GM23338 (cell line): Measurements from ENCODE around the gene LEKR1. TPM values are rescaled to one million over a fixed set of nuclear protein-coding genes. Genes with fewer than 3 reads are reported as not detected.
"Not testable (repeated sequence)": the region's sequence is repeated elsewhere in the genome, so short reads cannot be mapped to it uniquely, and the experiment has no call there.

Source experiments
- ATAC-seq: fragments of 200-7000 bp; cut with Tn5 transposase; 3 replicates; pipeline ENCODE4 v1.9.1; 2020
- DNase-seq: peaks from one replicate; pipeline ENCODE4 v3.0.0-alpha.2; 2015; ENCODE audit warnings: low spot score
- H2AFZ ChIP-seq: fragments of 200-600 bp; sonication (generic); 2 replicates; pipeline ENCODE4 v1.8.0; 2016; ENCODE audit warnings: antibody characterized with exemption, mild to moderate bottlenecking, moderate library complexity
- H3F3A ChIP-seq: fragments of 200-600 bp; sonication (generic); replicated peaks from 2 replicates; pipeline ENCODE4 v1.8.0; 2017; ENCODE audit warnings: antibody characterized with exemption, mixed run types, low read depth
- H3K27ac ChIP-seq: fragments of 200-600 bp; sonication (generic); 2 replicates; pipeline ENCODE4 v1.6.1; 2016; ENCODE audit warnings: low read depth
- H3K27me3 ChIP-seq: fragments of 200-600 bp; sonication (generic); 2 replicates; pipeline ENCODE4 v1.8.0; 2016; ENCODE audit warnings: mild to moderate bottlenecking, mixed run types, moderate library complexity; ENCODE audit not compliant: insufficient read depth
- H3K36me3 ChIP-seq: fragments of 200-600 bp; sonication (generic); 2 replicates; pipeline ENCODE4 v1.8.0; 2016; ENCODE audit warnings: mild to moderate bottlenecking; ENCODE audit not compliant: insufficient read depth
- H3K4me1 ChIP-seq: fragments of 200-600 bp; sonication (generic); 2 replicates; pipeline ENCODE4 v1.8.0; 2016; ENCODE audit warnings: mild to moderate bottlenecking, moderate library complexity; ENCODE audit not compliant: insufficient read depth
- H3K4me2 ChIP-seq: fragments of 200-600 bp; sonication (generic); 2 replicates; pipeline ENCODE4 v1.7.1; 2017; ENCODE audit warnings: mixed run types
- H3K4me3 ChIP-seq: fragments of 200-600 bp; sonication (generic); 2 replicates; pipeline ENCODE4 v1.6.1; 2016; ENCODE audit warnings: mixed run types
- H3K79me2 ChIP-seq: fragments of 200-600 bp; sonication (generic); replicated peaks from 2 replicates; pipeline ENCODE4 v1.8.0; 2017; ENCODE audit warnings: mild to moderate bottlenecking; ENCODE audit not compliant: insufficient read depth
- H3K9me2 ChIP-seq: fragments of 200-600 bp; sonication (generic); 2 replicates; pipeline ENCODE4 v1.8.0; 2017; ENCODE audit not compliant: insufficient read depth
- H4K20me1 ChIP-seq: fragments of 200-600 bp; sonication (generic); replicated peaks from 2 replicates; pipeline ENCODE4 v1.8.0; 2017; ENCODE audit warnings: mild to moderate bottlenecking; ENCODE audit not compliant: insufficient read depth
- H3K27ac Mint-ChIP-seq: 2 replicates; pipeline ENCODE4 v1.8.0; 2020; ENCODE audit warnings: inconsistent platforms, mild to moderate bottlenecking, moderate library complexity, mixed read lengths
- H3K27me3 Mint-ChIP-seq: 3 replicates; pipeline ENCODE4 v1.8.0; 2022; ENCODE audit warnings: low read depth, mild to moderate bottlenecking, moderate library complexity, mixed read lengths, inconsistent platforms; ENCODE audit not compliant: insufficient read depth, poor library complexity
- H3K36me3 Mint-ChIP-seq: 3 replicates; pipeline ENCODE4 v1.8.0; 2021; ENCODE audit warnings: low read depth, mild to moderate bottlenecking, inconsistent platforms, moderate library complexity, mixed read lengths
- H3K4me1 Mint-ChIP-seq: 3 replicates; pipeline ENCODE4 v1.8.0; 2020; ENCODE audit warnings: mild to moderate bottlenecking, inconsistent platforms, mixed read lengths
- H3K4me3 Mint-ChIP-seq: 3 replicates; pipeline ENCODE4 v1.8.0; 2021; ENCODE audit warnings: moderate library complexity, mild to moderate bottlenecking, inconsistent platforms, mixed read lengths
- H3K9me3 Mint-ChIP-seq: 3 replicates; pipeline ENCODE4 v1.8.0; 2020; ENCODE audit warnings: moderate library complexity, mild to moderate bottlenecking, inconsistent platforms, mixed read lengths
- CTCF ChIP-seq, 2 experiments: fragments of 200-600 bp in 1 of 2; sonication (generic) in 1 of 2; conservative IDR thresholded peaks; 2 replicates each; pipeline versions ENCODE4 v1.5.1 to v1.6.1; 2016 to 2017; ENCODE audit warnings: antibody characterized with exemption in 2 of 2, low read depth in 2 of 2, mild to moderate bottlenecking in 2 of 2, moderate library complexity in 1 of 2
- JUNB ChIP-seq: IDR thresholded peaks from one replicate; pipeline ENCODE4 v1.6.1; 2016; ENCODE audit warnings: antibody characterized with exemption; ENCODE audit not compliant: unreplicated experiment
- ZNF331 ChIP-seq: fragments of 250-450 bp; sonication (Bioruptor Pico); IDR thresholded peaks from 2 replicates; pipeline ENCODE4 v1.5.0; 2020; ENCODE audit warnings: low read depth, mild to moderate bottlenecking, moderate library complexity
- ZNF462 ChIP-seq: fragments of 250-450 bp; sonication (Bioruptor Pico); IDR thresholded peaks from 2 replicates; pipeline ENCODE4 v1.5.0; 2020; ENCODE audit warnings: mild to moderate bottlenecking, moderate library complexity
- polyA plus RNA-seq: library from polyadenylated mRNA; unstranded; fragments of >200 nt; fragmentation: Nextera tagmentation; extraction: Ambion mirVana; gene quantifications from 2 replicates; pipeline ENCODE4 v1.2.1, GENCODE V29; 2016
- total RNA-seq: library from RNA; depleted of rRNA; stranded (reverse); fragments of >200 nt; shearing (Covaris generic); gene quantifications from 2 replicates; pipeline ENCODE4 v1.2.3, GENCODE V29; 2014

Gene LEKR1
- total and polyA plus RNA-seq, 2 experiments from 2014 or later = not detected

GRCh38 chr3:156820692-156821080 lies 5.5 kb upstream of the LEKR1 start (continued):
- TF ChIP-seq ZNF462 (CRISPR knock-in tag) (no peak), ZNF331 (CRISPR knock-in tag) (no peak), JUNB (no peak), CTCF (conservative IDR thresholded peaks at IDR 0.05; ENCODE audit: low read depth in 2 of 2) (no peak)

DNA sequence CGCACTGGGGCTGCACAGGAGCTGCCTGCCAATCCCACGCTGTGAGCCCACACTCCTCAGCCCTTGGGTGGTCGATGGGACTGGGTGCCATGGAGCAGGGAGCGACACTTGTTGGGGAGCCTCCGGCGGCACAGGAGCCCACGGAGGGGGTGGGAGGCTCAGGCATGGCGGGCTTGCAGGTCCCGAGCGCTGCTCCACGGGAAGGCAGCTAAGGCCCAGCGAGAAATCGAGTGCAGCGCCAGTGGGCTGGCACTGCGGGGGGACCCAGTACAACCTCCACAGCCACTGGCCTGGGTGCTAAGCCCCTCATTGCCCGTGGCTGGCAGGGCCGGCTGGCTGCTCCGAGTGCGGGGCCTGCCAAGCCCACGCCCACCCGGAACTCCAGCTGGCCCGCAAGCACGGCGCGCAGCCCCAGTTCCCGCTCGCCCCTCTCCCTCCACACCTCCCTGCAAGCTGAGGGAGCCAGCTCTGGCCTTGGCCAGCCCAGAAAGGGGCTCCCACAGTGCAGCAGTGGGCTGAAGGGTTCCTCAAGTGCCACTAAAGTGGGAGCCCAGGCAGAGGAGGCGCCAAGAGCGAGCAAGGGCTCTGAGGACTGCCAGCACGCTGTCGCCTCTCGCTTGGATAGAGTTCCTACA lies 3.4 kb upstream of the LEKR1 start:
- H3K9me3 Mint-ChIP-seq, H3K27ac Mint-ChIP-seq, H4K20me1 ChIP-seq, H3K4me3 ChIP-seq, H2AFZ ChIP-seq, H3K79me2 ChIP-seq, H3K4me3 Mint-ChIP-seq, H3K36me3 Mint-ChIP-seq, H3K36me3 ChIP-seq, H3K27ac ChIP-seq, H3K4me2 ChIP-seq, ATAC-seq, H3K9me2 ChIP-seq, DNase-seq, H3F3A ChIP-seq: not testable (repeated sequence)
- peaks cover 34% of the 10 kb centered on the region for H3K27me3 Mint-ChIP-seq
- peaks cover 33% of the 10 kb centered on the region for H3K4me1 Mint-ChIP-seq
- Histone ChIP-seq H3K27me3 (peaks cover 77% of the 10 kb centered on the region), H3K4me1 (peaks cover 16% of the 10 kb centered on the region)
